ENCODE results near the gene CCDC88C.

GRCh38 chr14:91338379-91338778, 79.2 kb downstream of the CCDC88C start:
- TF ChIP-seq, protein P1, sequence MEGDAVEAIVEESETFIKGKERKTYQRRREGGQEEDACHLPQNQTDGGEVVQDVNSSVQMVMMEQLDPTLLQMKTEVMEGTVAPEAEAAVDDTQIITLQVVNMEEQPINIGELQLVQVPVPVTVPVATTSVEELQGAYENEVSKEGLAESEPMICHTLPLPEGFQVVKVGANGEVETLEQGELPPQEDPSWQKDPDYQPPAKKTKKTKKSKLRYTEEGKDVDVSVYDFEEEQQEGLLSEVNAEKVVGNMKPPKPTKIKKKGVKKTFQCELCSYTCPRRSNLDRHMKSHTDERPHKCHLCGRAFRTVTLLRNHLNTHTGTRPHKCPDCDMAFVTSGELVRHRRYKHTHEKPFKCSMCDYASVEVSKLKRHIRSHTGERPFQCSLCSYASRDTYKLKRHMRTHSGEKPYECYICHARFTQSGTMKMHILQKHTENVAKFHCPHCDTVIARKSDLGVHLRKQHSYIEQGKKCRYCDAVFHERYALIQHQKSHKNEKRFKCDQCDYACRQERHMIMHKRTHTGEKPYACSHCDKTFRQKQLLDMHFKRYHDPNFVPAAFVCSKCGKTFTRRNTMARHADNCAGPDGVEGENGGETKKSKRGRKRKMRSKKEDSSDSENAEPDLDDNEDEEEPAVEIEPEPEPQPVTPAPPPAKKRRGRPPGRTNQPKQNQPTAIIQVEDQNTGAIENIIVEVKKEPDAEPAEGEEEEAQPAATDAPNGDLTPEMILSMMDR (IDR thresholded peaks at IDR 0.05; ENCODE audit: extremely low read depth in 1 of 2, insufficient read depth in 1 of 2, low read depth in 1 of 2, low read length in 2 of 2), result no peak
- no peak for TF ChIP-seq JUN (IDR thresholded peaks at IDR 0.05; ENCODE audit: borderline replicate concordance, insufficient read depth, insufficient read length, low read depth)
- TF ChIP-seq POLR2AphosphoS5 (IDR thresholded peaks at IDR 0.05; ENCODE audit: insufficient read depth, low read depth, low read length), result no peak

Data from endothelial cell of umbilical vein (primary cell).